GM19395 (cell line): ENCODE measurements around the gene LPCAT1.

ENCODE experiments used
- ATAC-seq: cut with Tn5 transposase; IDR thresholded peaks from one replicate; pipeline ENCODE4 v1.9.1; 2021; ENCODE audit warnings: mild to moderate bottlenecking, moderate library complexity; ENCODE audit not compliant: unreplicated experiment

LPCAT1 gene

DNA sequence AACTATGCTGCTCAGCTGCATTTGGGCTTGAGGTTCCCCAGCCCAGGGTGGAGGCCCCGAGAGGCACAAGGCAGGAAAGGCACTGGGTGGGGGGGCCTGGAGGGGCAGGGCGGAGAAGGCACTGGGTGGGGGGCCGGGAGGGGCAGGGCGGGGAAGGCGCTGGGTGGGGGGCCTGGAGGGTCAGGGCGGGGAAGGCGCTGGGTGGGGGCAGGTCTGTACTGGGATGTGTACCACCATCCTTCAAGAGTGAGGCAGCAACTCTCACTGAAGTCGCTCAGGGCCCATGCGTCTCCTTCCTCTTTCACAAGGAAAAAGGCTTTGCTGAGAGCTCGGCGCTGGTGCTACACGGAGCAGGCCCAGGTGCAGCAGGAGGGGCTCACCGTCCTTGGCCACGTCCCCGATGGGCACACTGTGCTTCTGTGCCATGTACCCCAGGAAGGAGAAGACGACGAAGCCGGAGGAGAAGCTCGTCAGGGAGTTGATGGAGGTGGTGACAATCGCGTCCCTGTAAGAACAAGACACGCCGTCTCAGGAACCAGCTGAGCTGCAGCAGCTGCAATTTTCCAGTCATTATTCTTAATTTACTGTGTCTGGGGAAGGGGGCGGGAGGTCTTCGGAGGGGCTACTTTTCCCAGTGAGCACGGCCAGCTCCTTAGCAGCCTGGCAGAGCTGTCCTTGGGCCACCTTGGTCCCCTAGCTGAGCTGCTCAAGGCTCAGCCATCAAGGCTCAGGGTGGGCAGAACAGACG, 109.3 kb downstream of the LPCAT1 start:
- no peak for ATAC-seq

DNA sequence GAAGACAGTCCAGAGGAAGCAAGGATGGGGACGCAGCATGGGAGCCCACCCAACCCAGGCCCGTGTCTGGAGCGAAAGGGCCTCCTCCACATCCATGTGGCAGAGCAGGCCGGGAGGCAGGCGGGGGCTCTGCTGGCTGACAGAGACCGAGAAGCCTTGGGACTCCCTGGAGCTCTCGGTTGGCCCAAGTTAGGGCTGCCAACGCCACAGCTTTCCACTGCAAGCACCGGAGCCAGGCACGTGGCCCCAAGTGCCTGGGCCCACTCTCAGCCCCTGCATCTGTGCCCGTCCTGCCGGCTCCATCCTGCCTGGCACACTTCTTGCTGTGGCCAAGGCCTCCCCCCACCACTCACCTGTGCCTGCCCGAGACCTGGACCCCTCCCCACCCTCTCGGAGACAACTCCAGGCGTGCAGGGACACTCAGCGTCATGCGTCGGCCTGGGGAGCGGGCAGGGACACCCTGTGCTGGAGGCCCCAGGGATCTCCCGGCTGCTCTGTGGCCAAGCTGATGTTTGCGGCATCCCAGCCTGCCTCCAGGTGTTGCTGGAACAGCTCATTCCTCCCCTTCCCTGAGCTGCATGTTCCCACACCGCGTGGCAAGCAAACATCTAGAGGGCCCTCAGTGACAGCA, 110.0 kb downstream of the LPCAT1 start:
- ATAC-seq: no peak

DNA sequence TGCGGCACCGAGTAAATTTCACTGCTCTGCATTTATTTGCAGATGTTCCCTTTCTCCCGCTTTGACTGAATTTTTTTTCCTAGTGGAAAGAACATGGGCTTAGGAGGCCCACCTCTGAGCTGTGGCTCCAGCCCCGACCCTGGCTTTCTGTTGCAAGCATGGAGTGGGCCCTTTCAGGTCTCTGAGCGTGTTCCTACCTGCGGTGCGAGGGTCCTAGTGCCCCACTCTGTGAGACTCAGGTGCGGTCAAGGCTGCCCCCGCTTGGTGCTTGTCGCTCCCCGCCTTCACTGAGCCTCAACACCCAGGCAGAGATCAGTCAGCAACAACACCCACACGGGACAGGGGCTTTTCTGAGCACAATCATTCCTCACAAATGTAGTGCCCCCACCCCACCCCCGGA, 110.5 kb downstream of the LPCAT1 start:
- ATAC-seq: no peak

DNA sequence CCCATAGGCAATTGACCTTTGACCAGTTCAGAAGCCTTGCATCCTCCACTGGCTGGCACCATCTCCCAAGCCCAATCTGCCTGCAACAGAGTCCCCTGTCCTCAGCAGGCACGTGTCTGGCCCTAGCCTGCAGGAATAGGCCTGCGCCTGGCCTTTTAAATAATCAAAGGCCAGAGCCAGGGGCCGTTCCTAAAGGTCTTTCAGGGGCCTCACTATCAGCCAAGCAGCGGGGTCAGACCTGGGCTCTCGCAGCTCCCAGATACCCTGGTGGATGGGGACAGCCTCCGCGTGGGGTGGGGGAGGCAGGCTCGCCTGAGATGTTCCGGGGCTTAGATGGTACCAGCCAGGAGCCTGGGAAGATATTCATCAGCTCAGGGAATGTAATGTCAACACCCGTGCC, 111.1 kb downstream of the LPCAT1 start:
- no peak for ATAC-seq

DNA sequence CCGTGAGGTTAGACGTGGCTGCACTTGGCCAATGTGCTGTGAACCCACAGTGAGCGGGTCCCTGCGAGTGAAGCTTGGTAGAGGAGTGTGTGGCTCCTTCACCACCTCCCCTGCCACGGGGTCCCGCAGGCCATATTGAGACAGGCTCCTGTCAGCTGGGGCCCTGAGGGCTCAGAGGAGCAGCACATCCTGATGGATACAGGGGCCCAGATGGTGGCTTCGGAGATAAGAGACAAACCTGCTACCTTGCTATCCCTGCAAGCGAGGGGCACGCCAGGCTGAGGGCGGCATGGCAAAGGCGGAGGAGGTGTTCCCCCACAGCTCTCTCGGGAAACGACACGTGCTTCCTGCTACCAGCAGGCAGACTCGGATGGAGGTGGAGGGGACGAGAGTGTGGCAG, 111.6 kb downstream of the LPCAT1 start:
- ATAC-seq: no peak
